Loucy (cell line): Measurements from ENCODE around the gene CEACAM16.
A peak's percentile ranks its signal among the peaks of the same experiment; 100 is the strongest.

ENCODE experiments used
- H2AFZ ChIP-seq: fragments of 200-600 bp; sonication (generic); 2 replicates; pipeline ENCODE4 v1.6.0; 2016; ENCODE audit warnings: antibody characterized with exemption, mild to moderate bottlenecking, low read length, moderate library complexity
- H3F3A ChIP-seq: fragments of 200-600 bp; 2 replicates; pipeline ENCODE4 v1.6.0; 2016; ENCODE audit warnings: antibody characterized with exemption, low read depth, mild to moderate bottlenecking
- H3K27me3 ChIP-seq: fragments of 200-600 bp; sonication (generic); 2 replicates; pipeline ENCODE4 v1.6.1; 2014; ENCODE audit warnings: low read length, mild to moderate bottlenecking; ENCODE audit not compliant: insufficient read depth, poor library complexity, severe bottlenecking
- H3K36me3 ChIP-seq: fragments of 200-600 bp; sonication (generic); 2 replicates; pipeline ENCODE4 v1.6.1; 2016; ENCODE audit warnings: low read length; ENCODE audit not compliant: insufficient read depth
- H3K4me1 ChIP-seq: fragments of 200-600 bp; sonication (generic); 2 replicates; pipeline ENCODE4 v1.5.1; 2014; ENCODE audit warnings: low read length, mild to moderate bottlenecking; ENCODE audit not compliant: insufficient read depth, poor library complexity, severe bottlenecking
- H3K4me2 ChIP-seq: fragments of 200-600 bp; sonication (generic); 2 replicates; pipeline ENCODE4 v1.6.0; 2014; ENCODE audit warnings: antibody characterized with exemption, low read length, low read depth, mild to moderate bottlenecking; ENCODE audit not compliant: poor library complexity, severe bottlenecking
- H3K4me3 ChIP-seq: fragments of 200-600 bp; sonication (generic); 2 replicates; pipeline ENCODE4 v1.5.1; 2014; ENCODE audit warnings: low read length, mild to moderate bottlenecking, mixed read lengths; ENCODE audit not compliant: poor library complexity, severe bottlenecking
- H3K79me2 ChIP-seq: fragments of 200-600 bp; sonication (generic); 2 replicates; pipeline ENCODE4 v1.6.1; 2014; ENCODE audit warnings: low read length; ENCODE audit not compliant: insufficient read depth
- H3K9ac ChIP-seq: fragments of 200-600 bp; sonication (generic); 2 replicates; pipeline ENCODE4 v1.6.0; 2014; ENCODE audit warnings: mild to moderate bottlenecking, low read depth, low read length, moderate library complexity; ENCODE audit not compliant: poor library complexity, severe bottlenecking
- H3K9me2 ChIP-seq: fragments of 200-600 bp; sonication (generic); replicated peaks from 2 replicates; pipeline ENCODE4 v1.6.1; 2016; ENCODE audit warnings: low read depth, low read length, mixed read lengths
- H3K9me3 ChIP-seq: fragments of 200-600 bp; sonication (generic); 2 replicates; pipeline ENCODE4 v1.6.1; 2014; ENCODE audit warnings: mild to moderate bottlenecking, antibody characterized with exemption, low read length, low read depth; ENCODE audit not compliant: insufficient read depth
- H4K20me1 ChIP-seq: fragments of 200-600 bp; sonication (generic); 2 replicates; pipeline ENCODE4 v1.6.0; 2014; ENCODE audit warnings: antibody characterized with exemption, low read length, mild to moderate bottlenecking; ENCODE audit not compliant: insufficient read depth, poor library complexity, severe bottlenecking
- CTCF ChIP-seq: fragments of 200-600 bp; sonication (generic); conservative IDR thresholded peaks from 2 replicates; pipeline ENCODE4 v1.5.1; 2014; ENCODE audit warnings: mild to moderate bottlenecking, antibody characterized with exemption, low read length
- EZH2phosphoT487 ChIP-seq: fragments of 200-600 bp; IDR thresholded peaks from 2 replicates; pipeline ENCODE4 v1.6.1; 2018; ENCODE audit warnings: antibody characterized with exemption, mild to moderate bottlenecking, moderate library complexity, borderline replicate concordance

CEACAM16 gene

DNA sequence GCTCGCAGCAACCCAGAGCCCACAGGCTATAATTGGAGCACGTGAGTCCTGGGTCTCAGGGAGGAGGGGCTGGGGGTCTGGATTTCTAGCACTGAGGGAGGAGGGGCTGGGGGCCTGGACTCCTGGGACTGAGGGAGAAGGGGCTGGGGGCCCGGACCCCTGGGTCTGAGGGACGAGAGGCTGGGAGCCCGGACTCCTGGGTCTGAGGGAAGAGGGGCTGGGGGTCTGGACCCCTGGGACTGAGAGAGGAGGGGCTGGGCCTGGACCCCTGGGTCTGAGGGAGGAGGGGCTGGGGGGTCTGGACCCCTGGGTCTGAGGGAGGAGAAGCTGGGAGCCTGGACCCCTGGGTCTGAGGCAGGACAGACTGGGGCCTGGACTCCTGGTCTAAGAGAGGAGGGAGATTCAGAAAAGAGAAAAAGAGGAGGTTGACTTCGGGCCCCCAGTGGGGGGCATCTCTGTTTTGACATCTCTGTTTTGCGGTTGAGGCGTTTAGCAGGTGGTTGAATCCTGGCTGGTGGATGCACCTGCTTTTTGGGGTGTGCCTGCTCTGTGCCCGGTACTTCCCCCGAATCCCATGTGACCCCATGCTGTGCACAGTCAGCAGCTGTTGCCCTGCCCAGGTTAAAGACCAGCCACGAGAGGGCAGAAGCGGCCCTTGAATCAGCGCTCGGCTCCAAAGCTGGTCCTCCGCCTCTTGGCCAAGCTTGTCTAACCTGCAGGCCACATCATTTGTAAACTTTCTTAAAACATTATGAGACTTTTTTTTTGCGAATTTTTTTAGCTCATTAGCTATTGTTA is 44.8 kb upstream of the CEACAM16 start:
- no peaks in the 10 kb centered on the region for H3K9me3 ChIP-seq
- no peak overlapping the region for H3K4me3 ChIP-seq
- TF ChIP-seq EZH2phosphoT487 = no peak
- peak; percentile 71 for TF ChIP-seq CTCF
- no peaks in the 10 kb centered on the region for H3K9me2 ChIP-seq
- H3K4me2 ChIP-seq = no peak overlapping the region
- no peak overlapping the region for H2AFZ ChIP-seq
- no peak overlapping the region for H3K9ac ChIP-seq
- H4K20me1 ChIP-seq = no peaks in the 10 kb centered on the region
- no peaks in the 10 kb centered on the region for H3K4me1 ChIP-seq
- H3K79me2 ChIP-seq = no peaks in the 10 kb centered on the region
- H3K36me3 ChIP-seq = no peaks in the 10 kb centered on the region
- H3K27me3 ChIP-seq = no peaks in the 10 kb centered on the region
- H3F3A ChIP-seq = no peaks in the 10 kb centered on the region

DNA sequence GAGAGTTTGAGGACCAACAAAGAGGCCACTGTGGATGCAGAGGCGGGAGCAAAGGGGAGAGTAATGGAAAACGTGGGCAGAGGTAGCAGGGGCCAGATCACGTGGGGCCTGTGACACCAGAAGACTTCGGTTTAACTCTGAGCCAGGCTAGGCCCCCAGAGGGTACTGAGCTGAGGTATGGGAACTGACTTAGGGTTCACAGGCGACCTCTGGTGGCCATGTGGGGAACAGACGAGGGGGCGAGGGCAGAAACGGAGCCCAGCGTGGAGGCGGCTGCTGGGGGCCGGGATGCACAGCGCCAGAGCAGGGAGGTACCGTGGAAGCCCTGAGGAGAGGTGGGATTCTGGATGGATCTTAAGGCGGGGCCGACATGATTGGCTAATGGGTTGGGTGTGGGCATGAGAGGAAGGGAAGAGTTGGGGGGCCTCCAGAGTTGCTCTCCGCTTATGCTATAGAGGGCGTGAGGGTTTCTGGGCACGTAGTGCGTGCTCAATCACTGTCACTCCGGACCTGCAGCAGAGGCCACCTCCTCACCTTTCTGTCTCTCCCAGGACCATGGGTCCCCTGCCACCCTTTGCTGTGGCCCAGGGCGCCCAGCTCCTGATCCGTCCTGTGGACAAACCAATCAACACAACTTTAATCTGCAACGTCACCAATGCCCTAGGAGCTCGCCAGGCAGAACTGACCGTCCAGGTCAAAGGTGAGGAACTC is 41.6 kb upstream of the CEACAM16 start:
- Histone ChIP-seq H3K27me3 (no peaks in the 10 kb centered on the region), H3K79me2 (no peaks in the 10 kb centered on the region), H4K20me1 (no peaks in the 10 kb centered on the region), H3F3A (no peaks in the 10 kb centered on the region), H3K9ac (no peak overlapping the region), H2AFZ (0 out of 2 replicates have a peak overlapping the region, but pooled peaks have one; percentile 23), H3K4me3 (no peak overlapping the region), H3K4me1 (no peaks in the 10 kb centered on the region), H3K36me3 (no peaks in the 10 kb centered on the region), H3K9me2 (no peaks in the 10 kb centered on the region), H3K9me3 (no peaks in the 10 kb centered on the region), H3K4me2 (no peak overlapping the region)
- no peak for TF ChIP-seq EZH2phosphoT487
- TF ChIP-seq CTCF = peak; percentile 83

DNA sequence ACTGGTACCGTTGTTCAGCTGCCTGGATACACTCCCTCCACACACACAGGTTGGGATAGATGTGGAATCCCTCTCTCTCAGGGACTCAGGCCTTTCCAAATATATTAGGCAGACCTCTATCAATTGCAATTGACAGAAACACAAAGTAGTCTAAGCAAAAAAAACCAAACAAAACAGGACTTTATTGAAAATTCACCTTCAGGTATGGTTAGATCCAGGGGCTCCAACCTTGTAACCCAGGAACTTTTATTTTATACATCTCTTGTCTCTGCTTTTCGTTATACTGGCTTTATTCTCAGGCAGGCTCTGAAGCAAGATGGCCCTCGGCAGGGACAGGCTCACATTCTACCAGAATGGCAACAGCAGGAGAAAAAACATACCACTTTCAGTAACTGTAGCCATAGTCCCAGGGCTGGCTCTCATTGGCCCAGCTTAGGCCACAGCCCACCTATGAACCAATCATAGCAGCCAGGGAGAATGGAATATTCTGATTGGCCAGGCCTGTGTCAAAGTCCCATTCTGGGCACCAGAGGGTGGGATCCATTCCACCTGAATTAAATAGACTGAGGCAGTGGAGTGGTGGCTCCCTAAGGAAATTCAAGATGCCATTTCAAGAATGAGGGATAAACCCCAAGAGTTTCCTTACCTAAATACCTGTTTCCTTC is 40.8 kb upstream of the CEACAM16 start:
- Histone ChIP-seq H3K4me1 (no peaks in the 10 kb centered on the region), H3F3A (no peaks in the 10 kb centered on the region), H3K4me3 (no peak overlapping the region), H3K9me3 (no peaks in the 10 kb centered on the region), H3K27me3 (no peaks in the 10 kb centered on the region), H4K20me1 (no peaks in the 10 kb centered on the region), H2AFZ (no peak overlapping the region), H3K36me3 (no peaks in the 10 kb centered on the region), H3K79me2 (no peaks in the 10 kb centered on the region), H3K9ac (no peak overlapping the region), H3K9me2 (no peaks in the 10 kb centered on the region), H3K4me2 (no peak overlapping the region)
- TF ChIP-seq CTCF (no peak), EZH2phosphoT487 (no peak)
